K562 (cell line): ENCODE results near the gene GNPTAB. TPM values are rescaled to one million over a fixed set of nuclear protein-coding genes. Genes with fewer than 3 reads are reported as not detected.

Source experiments
- ATAC-seq: fragments of 200-7000 bp; cut with Tn5 transposase; 3 replicates; pipeline ENCODE4 v1.9.1; 2020; ENCODE audit warnings: moderate library complexity
- BruUV-seq: library from RNA; stranded (reverse); fragments of 400-500 nt; replicated peaks from 2 replicates; lab custom pipeline; 2021; lab: Mats Ljungman, UMichigan
- CTCF ChIA-PET: fragments of 300-600 bp; formaldehyde crosslinking; extraction: SDS; loops from one replicate; lab custom pipeline; 2021; ENCODE audit warnings: low intra/inter-chr PET ratio; lab: Yijun Ruan, JAX
- POLR2A ChIA-PET: fragments of 300-600, 350-650 bp; sonication (Branson Sonifier 250); formaldehyde crosslinking; extraction: SDS; loops from one replicate; lab custom pipeline; 2021; ENCODE audit warnings: antibody characterized with exemption, inconsistent platforms; lab: Yijun Ruan, JAX
- DNase-seq, 4 experiments: peaks; one replicate each; pipeline versions ENCODE4 v3.0.0 to v3.0.0-alpha.2; 2011 to 2018; ENCODE audit warnings: low spot score in 3 of 4, mixed read lengths in 3 of 4; ENCODE audit errors: extremely low read depth in 1 of 4
- FAIRE-seq: peaks from 2 replicates; lab custom pipeline; 2011; peaks lifted over from hg19 to GRCh38; lab: Jason Lieb, UNC
- H2AFZ ChIP-seq: 2 replicates; pipeline ENCODE4 v1.6.0; 2011; ENCODE audit warnings: low read depth, low read length, control low read depth, inconsistent platforms
- H3K27ac ChIP-seq: fragments of 200-600 bp; 3 replicates; pipeline ENCODE4 v1.8.0; 2011; ENCODE audit warnings: low read depth, mild to moderate bottlenecking, control low read depth, inconsistent platforms, low read length, moderate library complexity, mixed read lengths; ENCODE audit errors: extremely low read depth
- H3K27me3 ChIP-seq, 2 experiments: fragments of 300-600 bp in 1 of 2; 2 replicates in 1 of 2; 3 replicates in 1 of 2; pipeline versions ENCODE4 v1.6.0 to v1.8.0; 2011; ENCODE audit warnings: inconsistent platforms in 2 of 2, low read length in 2 of 2, mild to moderate bottlenecking in 1 of 2, mixed read lengths in 1 of 2, moderate library complexity in 1 of 2; ENCODE audit not compliant: control insufficient read depth in 2 of 2, insufficient read depth in 2 of 2
- H3K36me3 ChIP-seq: fragments of 300-600 bp; 3 replicates; pipeline ENCODE4 v1.8.0; 2011; ENCODE audit warnings: mild to moderate bottlenecking, low read length, inconsistent platforms; ENCODE audit not compliant: control insufficient read depth, insufficient read depth
- H3K4me1 ChIP-seq, 2 experiments: fragments of 200-600 bp in 1 of 2; replicated peaks in 1 of 2; 2 replicates in 1 of 2; 3 replicates in 1 of 2; pipeline versions ENCODE4 v1.5.1 to v1.8.0; 2011; ENCODE audit warnings: inconsistent platforms in 2 of 2, low read length in 2 of 2, mild to moderate bottlenecking in 1 of 2, mixed read lengths in 1 of 2, moderate library complexity in 1 of 2; ENCODE audit not compliant: control insufficient read depth in 2 of 2, insufficient read depth in 2 of 2
- H3K4me2 ChIP-seq: 2 replicates; pipeline ENCODE4 v1.6.1; 2011; ENCODE audit warnings: low read length, control low read depth, inconsistent platforms, mixed read lengths; ENCODE audit not compliant: insufficient read depth
- H3K4me3 ChIP-seq: fragments of 200-600 bp; sonication (generic), shearing (Covaris generic); 2 replicates; pipeline ENCODE4 v1.5.1; 2016; ENCODE audit warnings: control low read depth, inconsistent platforms
- H3K79me2 ChIP-seq: fragments of 200-600 bp; 3 replicates; pipeline ENCODE4 v1.8.0; 2011; ENCODE audit warnings: low read length, inconsistent platforms; ENCODE audit not compliant: control insufficient read depth, insufficient read depth
- H3K9ac ChIP-seq, 2 experiments: 2 replicates each; pipeline versions ENCODE4 v1.6.0 to v1.6.1; 2011; ENCODE audit warnings: low read depth in 2 of 2, low read length in 2 of 2, control low read depth in 1 of 2, inconsistent platforms in 1 of 2, mild to moderate bottlenecking in 1 of 2, mixed read lengths in 1 of 2; ENCODE audit not compliant: insufficient read depth in 1 of 2
- H3K9me1 ChIP-seq: one replicate; pipeline ENCODE4 v1.6.0; 2011; ENCODE audit warnings: inconsistent platforms, mild to moderate bottlenecking, low read length, moderate library complexity; ENCODE audit not compliant: control insufficient read depth, insufficient read depth
- H3K9me3 ChIP-seq: replicated peaks from 2 replicates; pipeline ENCODE4 v1.5.1; 2011; ENCODE audit warnings: low read depth, low read length, inconsistent platforms; ENCODE audit not compliant: control insufficient read depth, insufficient read depth
- H4K20me1 ChIP-seq: replicated peaks from 2 replicates; pipeline ENCODE4 v1.6.1; 2011; ENCODE audit warnings: low read length, inconsistent platforms, mixed read lengths; ENCODE audit not compliant: control insufficient read depth, insufficient read depth
- ARHGAP35 ChIP-seq: fragments of 450-650 bp; IDR thresholded peaks from 2 replicates; pipeline ENCODE4 v1.6.1; 2018; ENCODE audit not compliant: partially characterized antibody
- NCOA2 ChIP-seq, 2 experiments: fragments of 450-650 bp; IDR thresholded peaks; 2 replicates each; pipeline ENCODE4 v1.6.1; 2018; ENCODE audit warnings: mild to moderate bottlenecking in 2 of 2, moderate library complexity in 1 of 2; ENCODE audit not compliant: partially characterized antibody in 2 of 2
- RCOR1 ChIP-seq, 2 experiments: IDR thresholded peaks; 2 replicates each; pipeline ENCODE4 v1.6.1; 2012; ENCODE audit warnings: low read depth in 2 of 2, low read length in 2 of 2, borderline replicate concordance in 1 of 2, improper control_type of control experiment in 1 of 2
- WGBS: fragments of 100-300 bp; shearing (Covaris generic); methylation state at CpG from one replicate; pipeline ENCODE4 v1.1.6; 2016; ENCODE audit warnings: low coverage, mixed read lengths; ENCODE audit not compliant: insufficient coverage; ENCODE audit errors: missing lambda C conversion rate; 5-methylcytosine and 5-hydroxymethylcytosine counted together
- in situ Hi-C: fragments of 300-500 bp; cut with MboI; formaldehyde crosslinking; loops from 4 replicates; pipeline ENCODE4 v1.15.0; 2018; ENCODE audit warnings: inconsistent platforms, mixed read lengths
- intact Hi-C: fragments of 100-400 bp; cut with micrococcal nuclease; formaldehyde crosslinking; loops from 2 replicates; pipeline ENCODE4 v1.14.2; 2022
- polyA plus RNA-seq, 8 experiments: library from polyadenylated mRNA; depleted of rRNA in 4 of 8; stranded (reverse) in 5 of 8; unstranded in 3 of 8; fragments of >200 nt; fragmentation: Nextera tagmentation in 2 of 8; fragmentation: Illumina TruSeq in 1 of 8; extraction: Ambion mirVana in 2 of 8; extraction: Trizol in 1 of 8; gene quantifications; 2 replicates each; pipeline versions ENCODE4 v1.2.1 to v1.2.3, GENCODE V29; 2011 to 2014; ENCODE audit warnings: inconsistent platforms in 1 of 8, missing spikeins in 1 of 8
- total RNA-seq, 7 experiments: library from RNA; depleted of rRNA in 6 of 7; stranded (reverse); fragments of >200 nt in 6 of 7; fragmentation: Illumina TruSeq in 2 of 7; extraction: Trizol in 2 of 7; gene quantifications; 2 replicates each; pipeline versions ENCODE4 v1.2.1 to v1.2.3, GENCODE V29; 2011 to 2021; ENCODE audit warnings: low replicate concordance in 1 of 7
- TF ChIP-seq, protein P1 (sequence below): IDR thresholded peaks from 2 replicates; pipeline ENCODE4 v1.6.1; 2016; ENCODE audit warnings: missing genetic modification characterization, missing compliant biosample characterization

Gene GNPTAB
- total and polyA plus RNA-seq, 9 of the 15 experiments (the other 6 are each of a cell fraction or from before 2014, with no cell fraction given), result 5.9 to 23.2 (median 19.3) TPM

GRCh38 chr12:101841069-101841468 lies 10.3 kb upstream of the GNPTAB start:
- BruUV-seq, result no TSS peak
- intact Hi-C loops, result no loop called here

More at GRCh38 chr12:101841069-101841468, 10.3 kb upstream of the GNPTAB start:
- in situ Hi-C loops, result loop anchor here (5.0 kb wide), 1 partner anchor 429 kb away; no protein-coding TSS in a partner anchor
- Histone ChIP-seq H3K4me2 (no peak overlapping the region), H3K4me1 (no peaks in the 10 kb centered on the region), H3K36me3 (no peaks in the 10 kb centered on the region), H3K4me3 (no peak overlapping the region), H3K9ac (no peak overlapping the region), H4K20me1 (no peaks in the 10 kb centered on the region), H3K27me3 (no peaks in the 10 kb centered on the region), H3K9me3 (no peaks in the 10 kb centered on the region), H2AFZ (no peak overlapping the region), H3K9me1 (no peaks in the 10 kb centered on the region), H3K27ac (no peak overlapping the region), H3K79me2 (no peaks in the 10 kb centered on the region)
- ATAC-seq (no peak), FAIRE-seq (no peak), DNase-seq (no peak)
- ChIA-PET CTCF (no interaction called here), POLR2A (interaction anchor here (0.6 to 1.0 kb wide), 2 partner anchors 22 to 44 kb away, joined by 3 read pairs; no protein-coding TSS in a partner anchor)
- TF ChIP-seq NCOA2 (IDR thresholded peaks at IDR 0.05; ENCODE audit: partially characterized antibody in 2 of 2) (no peak), RCOR1 (IDR thresholded peaks at IDR 0.05; ENCODE audit: borderline replicate concordance in 1 of 2, low read depth in 2 of 2, low read length in 2 of 2) (no peak), ARHGAP35 (peak; percentile 19)
- TF ChIP-seq, protein P1, sequence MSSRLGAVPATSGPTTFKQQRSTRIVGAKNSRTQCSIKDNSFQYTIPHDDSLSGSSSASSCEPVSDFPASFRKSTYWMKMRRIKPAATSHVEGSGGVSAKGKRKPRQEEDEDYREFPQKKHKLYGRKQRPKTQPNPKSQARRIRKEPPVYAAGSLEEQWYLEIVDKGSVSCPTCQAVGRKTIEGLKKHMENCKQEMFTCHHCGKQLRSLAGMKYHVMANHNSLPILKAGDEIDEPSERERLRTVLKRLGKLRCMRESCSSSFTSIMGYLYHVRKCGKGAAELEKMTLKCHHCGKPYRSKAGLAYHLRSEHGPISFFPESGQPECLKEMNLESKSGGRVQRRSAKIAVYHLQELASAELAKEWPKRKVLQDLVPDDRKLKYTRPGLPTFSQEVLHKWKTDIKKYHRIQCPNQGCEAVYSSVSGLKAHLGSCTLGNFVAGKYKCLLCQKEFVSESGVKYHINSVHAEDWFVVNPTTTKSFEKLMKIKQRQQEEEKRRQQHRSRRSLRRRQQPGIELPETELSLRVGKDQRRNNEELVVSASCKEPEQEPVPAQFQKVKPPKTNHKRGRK (tag), result peak; percentile 82
- 73% methylated on average over 4 of the region's 4 CpGs for WGBS
